Neural progenitor cell (in vitro differentiated cells): ENCODE data around the gene DNAJC21. TPM values are rescaled to one million over a fixed set of nuclear protein-coding genes. Genes with fewer than 3 reads are reported as not detected.

Experiments used
- DNase-seq: peaks from one replicate; pipeline ENCODE4 v3.0.0-alpha.2; 2016; ENCODE audit warnings: low spot score
- H2AFZ ChIP-seq: fragments of 200-600 bp; sonication (generic); replicated peaks from 2 replicates; pipeline ENCODE4 v1.6.1; 2016; ENCODE audit warnings: antibody characterized with exemption
- H3F3A ChIP-seq: fragments of 200-600 bp; sonication (generic); 2 replicates; pipeline ENCODE4 v1.6.1; 2016; ENCODE audit warnings: antibody characterized with exemption, low read depth
- H3K27ac ChIP-seq: fragments of 200-600 bp; sonication (generic); 2 replicates; pipeline ENCODE4 v1.5.1; 2016; ENCODE audit warnings: mild to moderate bottlenecking
- H3K27me3 ChIP-seq: fragments of 200-600 bp; sonication (generic); 2 replicates; pipeline ENCODE4 v1.6.1; 2016; ENCODE audit warnings: mild to moderate bottlenecking, moderate library complexity
- H3K36me3 ChIP-seq: fragments of 200-600 bp; sonication (generic); 2 replicates; pipeline ENCODE4 v1.5.1; 2016
- H3K4me1 ChIP-seq: fragments of 200-600 bp; sonication (generic); 2 replicates; pipeline ENCODE4 v1.6.1; 2016; ENCODE audit warnings: mixed run types
- H3K4me2 ChIP-seq: fragments of 200-600 bp; sonication (generic); 2 replicates; pipeline ENCODE4 v1.6.1; 2016
- H3K4me3 ChIP-seq: fragments of 200-600 bp; sonication (generic); 2 replicates; pipeline ENCODE4 v1.5.1; 2016
- H3K79me2 ChIP-seq: fragments of 200-600 bp; sonication (generic); 2 replicates; pipeline ENCODE4 v1.6.1; 2016; ENCODE audit warnings: low read depth
- H3K9ac ChIP-seq: fragments of 200-600 bp; sonication (generic); 2 replicates; pipeline ENCODE4 v1.6.1; 2016
- H3K9me3 ChIP-seq: fragments of 200-600 bp; sonication (generic); 2 replicates; pipeline ENCODE4 v1.5.1; 2016; ENCODE audit warnings: low read depth
- H4K20me1 ChIP-seq: fragments of 200-600 bp; sonication (generic); 2 replicates; pipeline ENCODE4 v1.6.1; 2016; ENCODE audit warnings: low read depth
- H3K27ac Mint-ChIP-seq: 3 replicates; pipeline ENCODE4 v1.8.0; 2021; ENCODE audit warnings: mixed read lengths
- H3K27me3 Mint-ChIP-seq: 2 replicates; pipeline ENCODE4 v1.8.0; 2022; ENCODE audit warnings: low read depth, mild to moderate bottlenecking, inconsistent platforms, moderate library complexity, mixed read lengths; ENCODE audit not compliant: insufficient read depth
- H3K36me3 Mint-ChIP-seq: 3 replicates; pipeline ENCODE4 v1.8.0; 2021; ENCODE audit warnings: mixed read lengths
- H3K4me1 Mint-ChIP-seq: 3 replicates; pipeline ENCODE4 v1.8.0; 2021; ENCODE audit warnings: mixed read lengths
- H3K4me3 Mint-ChIP-seq: 3 replicates; pipeline ENCODE4 v1.8.0; 2021; ENCODE audit warnings: mild to moderate bottlenecking, moderate library complexity, mixed read lengths
- H3K9me3 Mint-ChIP-seq: 3 replicates; pipeline ENCODE4 v1.8.0; 2020; ENCODE audit warnings: mixed read lengths
- CTCF ChIP-seq: fragments of 200-600 bp; sonication (generic); IDR thresholded peaks from 2 replicates; pipeline ENCODE4 v1.5.1; 2017; ENCODE audit warnings: antibody characterized with exemption, mild to moderate bottlenecking
- EZH2 ChIP-seq: fragments of 200-600 bp; sonication (generic); IDR thresholded peaks from 2 replicates; pipeline ENCODE4 v1.6.1; 2017; ENCODE audit warnings: antibody characterized with exemption, mild to moderate bottlenecking, moderate library complexity
- EZH2phosphoT487 ChIP-seq: fragments of 200-600 bp; sonication (generic); IDR thresholded peaks from 2 replicates; pipeline ENCODE4 v1.6.1; 2017; ENCODE audit warnings: antibody characterized with exemption
- total RNA-seq: library from RNA; depleted of rRNA; stranded (reverse); fragments of >200 nt; gene quantifications from 2 replicates; pipeline ENCODE4 v1.2.3, GENCODE V29; 2015; ENCODE audit warnings: low replicate concordance

DNAJC21 gene
- total RNA-seq, 1 donor from 2014 or later: 52.8 TPM

GRCh38 chr5:34944044-34944443 lies 14.7 kb downstream of the DNAJC21 start:
- Histone ChIP-seq H3K27ac (no peak overlapping the region), H2AFZ (no peak overlapping the region), H3K4me2 (no peak overlapping the region), H3K79me2 (no peaks in the 10 kb centered on the region), H3K4me1 (no peaks in the 10 kb centered on the region), H4K20me1 (no peaks in the 10 kb centered on the region), H3K27me3 (no peaks in the 10 kb centered on the region), H3K4me3 (no peak overlapping the region), H3K9me3 (no peaks in the 10 kb centered on the region), H3F3A (no peaks in the 10 kb centered on the region), H3K36me3 (peaks cover 28% of the 10 kb centered on the region), H3K9ac (no peak overlapping the region)
- TF ChIP-seq EZH2phosphoT487: no peak
- no peak for TF ChIP-seq CTCF
- TF ChIP-seq EZH2: no peak
- H3K27ac Mint-ChIP-seq: no peak overlapping the region
- H3K4me3 Mint-ChIP-seq: no peak overlapping the region
- no peaks in the 10 kb centered on the region for H3K4me1 Mint-ChIP-seq
- H3K9me3 Mint-ChIP-seq: no peaks in the 10 kb centered on the region
- no peak for DNase-seq
- no peaks in the 10 kb centered on the region for H3K27me3 Mint-ChIP-seq
- H3K36me3 Mint-ChIP-seq: peaks cover 18% of the 10 kb centered on the region

DNA sequence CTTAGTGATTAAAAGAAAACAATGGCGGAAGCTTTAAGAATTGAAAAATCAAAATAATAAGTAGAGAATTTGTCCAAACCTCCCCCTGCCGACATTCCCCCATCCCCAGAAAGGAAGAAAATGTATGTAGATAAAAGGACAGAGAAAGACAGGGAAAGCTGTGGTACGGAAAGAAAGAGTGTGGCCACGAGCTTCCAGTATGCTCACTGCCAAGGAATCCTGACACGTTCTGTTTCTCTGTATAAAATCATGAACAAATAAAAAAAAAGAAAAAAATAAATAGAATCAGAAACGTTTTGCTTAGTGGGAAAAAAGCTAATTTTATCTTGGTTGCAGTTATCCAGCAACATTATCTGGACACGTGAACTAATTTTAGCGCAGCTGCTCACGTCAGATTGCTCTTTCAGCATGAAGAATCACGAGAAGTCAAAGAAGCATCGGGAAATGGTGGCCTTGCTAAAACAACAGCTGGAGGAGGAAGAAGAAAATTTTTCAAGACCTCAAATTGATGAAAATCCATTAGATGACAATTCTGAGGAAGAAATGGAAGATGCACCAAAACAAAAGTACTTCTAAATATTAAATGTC lies 15.2 kb downstream of the DNAJC21 start:
- Mint-ChIP-seq H3K27me3 (no peaks in the 10 kb centered on the region), H3K9me3 (no peaks in the 10 kb centered on the region), H3K27ac (no peak overlapping the region), H3K4me1 (no peaks in the 10 kb centered on the region), H3K36me3 (peaks cover 17% of the 10 kb centered on the region), H3K4me3 (no peak overlapping the region)
- no peak overlapping the region for H2AFZ ChIP-seq
- H3K4me2 ChIP-seq: no peak overlapping the region
- DNase-seq: no peak
- H3K79me2 ChIP-seq: no peaks in the 10 kb centered on the region
- H3K9ac ChIP-seq: no peak overlapping the region
- TF ChIP-seq EZH2phosphoT487: no peak
- TF ChIP-seq CTCF: no peak
- TF ChIP-seq EZH2: no peak
- no peaks in the 10 kb centered on the region for H3F3A ChIP-seq
- H3K27me3 ChIP-seq: no peaks in the 10 kb centered on the region
- H3K36me3 ChIP-seq: peaks cover 29% of the 10 kb centered on the region
- no peaks in the 10 kb centered on the region for H4K20me1 ChIP-seq
- no peaks in the 10 kb centered on the region for H3K9me3 ChIP-seq
- H3K4me1 ChIP-seq: no peaks in the 10 kb centered on the region
- H3K4me3 ChIP-seq: no peak overlapping the region
- H3K27ac ChIP-seq: no peak overlapping the region

GRCh38 chr5:34957321-34957720 lies 28.0 kb downstream of the DNAJC21 start:
- H3K4me3 Mint-ChIP-seq: no peak overlapping the region
- no peaks in the 10 kb centered on the region for H3K27me3 Mint-ChIP-seq
- H3K79me2 ChIP-seq: no peaks in the 10 kb centered on the region
- H3K4me1 Mint-ChIP-seq: no peaks in the 10 kb centered on the region
- H3F3A ChIP-seq: no peaks in the 10 kb centered on the region
- no peak for DNase-seq
- H3K4me2 ChIP-seq: no peak overlapping the region
- no peak overlapping the region for H3K27ac Mint-ChIP-seq
- no peak overlapping the region for H3K4me3 ChIP-seq
- H3K27ac ChIP-seq: no peak overlapping the region
- no peak overlapping the region for H3K9ac ChIP-seq
- no peaks in the 10 kb centered on the region for H3K9me3 ChIP-seq
- no peaks in the 10 kb centered on the region for H3K4me1 ChIP-seq
- peaks cover 6% of the 10 kb centered on the region for H3K36me3 ChIP-seq
- H2AFZ ChIP-seq: no peak overlapping the region
- H3K36me3 Mint-ChIP-seq: peaks cover 14% of the 10 kb centered on the region
- TF ChIP-seq EZH2phosphoT487 (no peak), CTCF (no peak), EZH2 (no peak)
- H3K27me3 ChIP-seq: no peaks in the 10 kb centered on the region
- no peaks in the 10 kb centered on the region for H4K20me1 ChIP-seq
- no peaks in the 10 kb centered on the region for H3K9me3 Mint-ChIP-seq
